Measurements from ENCODE around the gene SYTL5.

Gene SYTL5

DNA sequence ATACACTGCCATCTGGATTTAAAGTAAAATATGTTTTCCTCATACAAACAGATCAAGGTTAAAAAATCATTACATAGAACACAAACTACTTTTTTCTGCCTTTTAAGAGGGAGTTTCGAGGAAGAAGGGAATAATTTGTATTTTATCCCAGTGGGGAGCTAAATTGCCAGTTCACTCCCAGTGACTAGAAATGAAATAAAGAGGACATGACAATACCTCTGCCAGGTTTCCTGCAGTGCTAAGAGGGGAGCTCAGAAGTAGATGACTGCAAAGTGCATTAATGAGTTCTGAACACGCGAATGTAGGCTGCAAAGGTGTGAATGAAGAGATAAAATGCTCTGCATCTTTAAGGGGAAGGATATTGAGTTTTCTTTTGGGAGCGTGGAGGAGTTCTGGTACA, 144.6 kb downstream of the SYTL5 start:
- FAIRE-seq, result no peak

DNA sequence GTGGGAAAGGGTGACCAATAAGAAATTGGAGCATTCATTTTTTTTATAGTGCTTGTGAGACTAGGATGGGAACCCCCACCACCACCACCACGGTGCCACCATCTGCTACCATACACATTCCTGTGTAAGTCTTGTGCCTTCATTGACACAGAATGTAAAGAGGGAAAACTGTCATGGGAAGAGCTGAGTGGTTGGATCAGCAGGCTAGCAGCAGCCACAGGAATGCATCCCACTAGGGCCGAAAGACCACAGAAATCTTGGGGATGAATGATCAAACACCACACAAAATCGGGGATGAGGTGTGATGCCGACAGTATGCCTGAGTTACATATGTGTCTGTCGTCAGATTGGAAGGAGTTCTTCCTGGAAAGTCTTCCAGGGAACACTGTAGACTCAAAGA, 145.1 kb downstream of the SYTL5 start:
- no peak for FAIRE-seq

DNA sequence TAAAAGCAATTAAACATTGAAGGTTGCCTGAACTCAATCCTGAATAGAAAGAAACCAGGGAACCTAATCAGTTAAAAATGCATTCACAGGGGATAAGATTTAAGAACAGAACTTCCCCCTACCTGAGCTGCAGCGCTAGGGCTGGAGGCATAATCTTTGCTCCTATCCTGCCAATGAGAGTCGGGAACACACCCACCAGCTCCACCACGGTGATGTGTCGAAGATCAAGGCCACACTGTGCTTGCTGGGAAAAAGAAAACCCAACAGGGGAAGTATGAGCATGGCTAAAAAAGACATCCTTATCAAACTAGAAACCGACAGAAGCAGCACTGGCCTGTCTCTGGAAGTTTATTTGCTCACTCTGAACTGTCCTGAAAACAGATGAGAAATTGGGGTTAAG, 148.0 kb downstream of the SYTL5 start:
- FAIRE-seq, result no peak

DNA sequence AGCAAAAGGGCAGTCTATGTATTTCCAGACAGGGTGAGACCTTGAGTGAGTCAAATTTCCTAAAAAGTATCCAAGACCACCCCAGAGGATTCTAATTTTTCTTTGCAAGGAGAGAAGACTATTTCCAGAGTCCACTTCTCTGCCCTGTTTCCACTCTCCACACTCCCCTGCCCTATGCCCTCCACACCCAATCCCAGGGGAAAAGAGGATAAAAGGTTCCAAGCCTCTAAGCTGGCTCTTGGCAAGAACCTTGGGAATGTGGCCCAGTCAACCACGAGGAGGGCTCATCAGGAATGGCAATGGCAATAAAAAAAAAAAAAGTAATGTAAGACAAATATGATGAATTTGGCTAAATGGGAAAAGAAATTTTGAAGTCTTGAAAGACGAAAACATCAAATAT, 148.5 kb downstream of the SYTL5 start:
- FAIRE-seq, result no peak

DNA sequence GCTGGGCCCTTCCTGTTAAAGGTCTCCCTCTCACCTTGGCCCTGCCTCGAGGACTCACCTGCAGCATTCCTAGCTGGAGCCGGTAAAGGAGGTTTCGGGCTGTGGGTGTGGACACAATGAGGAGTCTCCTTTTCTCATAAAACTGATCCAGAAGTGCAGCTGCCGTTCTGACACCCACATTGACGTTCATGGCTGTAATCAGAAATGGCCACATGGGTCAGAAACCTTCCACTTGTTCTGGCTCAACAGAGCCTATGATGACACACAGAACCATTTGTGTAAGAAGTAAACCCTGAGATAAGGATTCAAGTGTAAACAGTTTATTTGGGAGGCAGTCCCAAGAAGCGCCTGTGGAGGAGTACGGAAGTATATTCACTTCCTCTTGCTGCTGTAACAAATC, 150.5 kb downstream of the SYTL5 start:
- FAIRE-seq, result no peak

DNA sequence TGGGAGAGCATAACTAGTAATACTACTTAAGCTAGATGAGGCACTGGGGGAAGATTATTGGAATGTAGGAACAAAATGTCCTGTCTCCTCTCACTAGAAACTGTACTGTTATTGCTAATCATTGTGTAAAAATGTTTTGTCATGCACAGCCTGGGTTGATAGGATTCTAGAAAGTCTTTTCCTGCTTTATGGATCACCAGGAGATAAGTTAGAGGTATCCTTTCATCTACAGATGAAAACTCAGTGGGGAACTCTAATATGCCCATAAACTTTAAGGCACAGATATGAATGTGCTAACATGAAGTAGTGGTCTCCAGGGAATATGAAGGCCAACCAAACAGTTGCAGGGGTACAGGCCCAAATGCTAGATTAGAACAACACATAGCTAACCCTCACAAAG, 156.8 kb downstream of the SYTL5 start:
- no peak for FAIRE-seq

DNA sequence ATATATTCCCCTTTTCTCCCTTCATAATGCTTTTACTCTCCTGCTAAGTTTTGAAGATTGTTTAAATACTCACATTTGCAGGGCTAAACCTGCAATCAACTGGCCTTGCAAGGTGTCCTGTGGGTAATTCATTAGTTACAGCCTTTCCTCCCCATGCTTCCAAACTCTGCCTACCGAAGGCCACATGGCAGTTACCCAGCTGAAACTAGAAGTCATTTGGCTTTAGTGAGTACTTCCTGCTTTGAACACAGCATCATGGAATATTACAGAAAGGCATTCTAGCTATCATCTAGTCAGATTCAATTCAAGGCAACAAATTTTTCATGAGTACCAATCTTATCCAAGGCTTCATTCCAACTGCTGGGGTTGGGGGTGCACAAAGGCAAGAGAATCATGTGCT, 158.7 kb downstream of the SYTL5 start:
- FAIRE-seq, result no peak

DNA sequence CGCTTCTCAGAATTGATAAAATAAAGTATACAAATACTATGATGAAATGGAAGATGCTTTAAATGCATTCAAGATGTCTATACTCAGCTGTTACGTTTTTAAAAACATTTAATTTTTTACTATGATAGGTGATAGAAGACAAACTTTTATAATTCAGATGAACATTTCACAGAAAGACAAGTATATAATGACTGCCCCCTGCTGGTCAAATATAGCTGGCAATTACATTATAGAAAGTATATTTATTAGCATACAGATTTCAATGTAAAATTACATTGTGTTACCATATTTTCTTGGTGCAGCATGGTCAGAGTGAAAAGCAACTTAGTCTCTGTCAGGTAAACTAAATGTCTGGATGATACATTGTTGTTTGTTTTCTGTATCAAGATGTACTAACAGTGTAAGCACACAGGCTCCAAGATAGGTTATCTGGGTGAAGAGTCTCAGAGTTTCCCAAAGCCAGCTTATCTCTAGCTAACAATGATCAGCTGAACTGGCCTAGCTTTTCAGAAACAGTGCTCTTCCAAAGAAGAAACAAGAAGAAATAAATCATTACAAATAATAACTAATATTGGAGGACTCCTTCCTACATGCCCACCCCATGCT, 160.2 kb downstream of the SYTL5 start:
- peak; percentile 95 for FAIRE-seq

DNA sequence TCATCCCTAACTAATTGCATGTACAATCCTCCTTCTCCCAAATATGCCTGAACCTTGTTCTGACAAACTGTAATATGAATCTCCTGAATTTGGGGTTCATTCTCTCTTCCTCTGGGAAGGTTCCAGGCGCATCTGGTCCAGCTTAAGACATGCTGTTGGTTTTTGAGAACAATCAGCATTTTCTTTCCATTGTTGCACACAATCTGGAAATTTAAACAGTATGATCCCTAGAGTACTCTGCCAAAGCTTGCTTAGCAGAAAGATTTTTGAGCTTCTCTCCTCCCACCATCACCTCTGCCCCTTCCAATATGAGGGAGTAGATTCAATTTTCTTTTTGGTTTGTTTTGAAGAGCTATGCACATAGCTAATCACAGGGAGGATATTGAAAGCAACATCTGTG, 164.2 kb downstream of the SYTL5 start:
- no peak for FAIRE-seq

DNA sequence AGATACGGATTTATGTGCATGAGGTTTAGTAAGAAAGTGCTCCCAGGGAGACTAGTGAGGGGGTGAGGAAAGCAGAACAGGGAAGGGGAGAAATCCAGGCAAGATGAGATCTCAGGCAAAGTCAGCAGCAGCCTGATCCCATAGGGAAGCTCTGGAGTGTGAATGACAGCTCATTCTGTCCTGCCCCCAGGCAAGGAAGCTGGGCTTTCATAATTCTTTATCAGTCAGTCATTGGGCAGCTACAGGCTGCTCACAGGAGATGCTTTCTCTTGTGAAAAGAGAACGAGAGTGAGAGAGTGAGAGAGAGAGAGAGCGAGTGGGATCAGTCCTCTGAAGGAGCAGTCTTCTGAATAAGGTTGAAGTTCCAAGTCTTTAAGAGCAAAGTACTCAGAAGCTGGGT, 166.2 kb downstream of the SYTL5 start:
- FAIRE-seq, result no peak

DNA sequence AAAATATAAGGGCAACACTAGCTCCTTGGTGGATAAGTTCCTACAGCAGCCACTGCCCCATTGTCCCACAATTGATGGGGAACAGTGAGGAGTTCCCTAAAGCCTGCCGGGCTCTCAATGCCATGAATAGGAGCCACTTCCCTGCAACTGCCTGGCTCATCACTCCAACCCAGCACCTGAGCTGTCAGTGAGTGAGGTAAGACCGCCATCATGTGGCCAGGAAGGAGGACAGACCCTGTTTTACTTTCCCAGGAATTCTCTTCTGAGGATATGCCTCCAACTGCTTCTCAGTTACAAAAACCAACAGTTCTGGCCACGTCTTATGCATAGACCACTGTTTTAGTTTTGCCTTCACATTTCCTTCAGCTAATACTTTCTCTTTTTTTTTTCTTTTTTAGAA, 168.8 kb downstream of the SYTL5 start:
- no peak for FAIRE-seq

DNA sequence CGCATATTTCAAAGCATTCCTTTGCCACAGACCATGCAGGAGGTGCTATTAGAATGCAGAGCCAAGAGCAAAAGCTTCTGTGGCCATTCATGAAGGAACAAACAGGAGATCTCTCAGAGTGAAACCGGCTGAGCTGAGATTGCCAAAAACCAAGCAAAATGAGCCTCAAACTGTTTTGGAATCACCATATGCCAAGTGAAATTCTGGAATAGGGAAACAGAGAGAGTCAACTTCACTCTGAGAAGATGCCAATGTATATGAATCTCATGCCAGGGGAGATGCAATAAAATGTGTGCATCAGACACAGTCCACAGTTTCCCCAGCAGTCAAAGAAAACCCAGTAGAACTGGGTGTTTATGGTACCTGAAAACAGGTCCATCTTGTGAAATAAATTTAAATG, 172.0 kb downstream of the SYTL5 start:
- no peak for FAIRE-seq

Measured in colon (tissue), 2 donors.